Transverse colon (tissue), 3 donors: ENCODE results near the gene RNF126.

Experiments
- POLR2A ChIP-seq: fragments of 450-650 bp; IDR thresholded peaks from one replicate; pipeline ENCODE4 v1.6.1; 2016; ENCODE audit warnings: antibody characterized with exemption, mild to moderate bottlenecking, moderate library complexity
- TF ChIP-seq, protein P1 (sequence below), 5 experiments: fragments of 200-600 bp in 3 of 5; fragments of 450-650 bp in 2 of 5; sonication (generic) in 3 of 5; IDR thresholded peaks; 1 replicate in 2 of 5; 2 replicates in 3 of 5; pipeline ENCODE4 v1.5.1; 2016 to 2017; ENCODE audit warnings: antibody characterized with exemption in 5 of 5, inconsistent platforms in 3 of 5, mild to moderate bottlenecking in 2 of 5, moderate library complexity in 1 of 5

DNA sequence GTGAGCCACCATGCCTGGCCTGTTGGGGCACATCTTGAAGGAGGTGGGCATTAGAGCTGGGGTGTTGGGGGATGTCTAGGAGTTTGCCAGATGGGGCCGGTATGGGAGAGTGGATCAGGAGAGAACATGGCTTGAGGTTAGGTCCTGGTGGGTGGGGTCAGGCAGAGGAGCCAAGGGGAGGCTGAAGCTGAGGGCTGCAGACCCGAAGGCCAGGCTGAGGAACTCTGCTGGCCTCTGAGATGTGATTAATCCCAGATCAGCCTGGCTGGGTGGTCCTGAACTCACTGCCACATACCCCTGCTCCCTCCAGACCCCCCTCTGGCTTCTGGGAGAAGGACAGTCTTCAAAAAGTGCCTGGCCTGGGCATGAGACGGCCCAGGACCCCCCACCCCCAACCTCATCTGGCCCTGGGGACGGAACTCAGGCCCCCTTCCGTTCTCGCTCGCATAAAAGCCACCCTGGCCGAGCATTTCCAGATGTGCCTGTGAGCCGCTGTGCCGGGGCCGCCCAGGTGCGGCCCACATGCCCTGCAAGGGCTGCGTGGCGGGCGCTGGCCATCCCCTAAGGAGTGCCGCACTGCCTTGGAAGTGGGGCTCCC is 15.9 kb upstream of the RNF126 start:
- TF ChIP-seq POLR2A, result no peak
- TF ChIP-seq, protein P1, sequence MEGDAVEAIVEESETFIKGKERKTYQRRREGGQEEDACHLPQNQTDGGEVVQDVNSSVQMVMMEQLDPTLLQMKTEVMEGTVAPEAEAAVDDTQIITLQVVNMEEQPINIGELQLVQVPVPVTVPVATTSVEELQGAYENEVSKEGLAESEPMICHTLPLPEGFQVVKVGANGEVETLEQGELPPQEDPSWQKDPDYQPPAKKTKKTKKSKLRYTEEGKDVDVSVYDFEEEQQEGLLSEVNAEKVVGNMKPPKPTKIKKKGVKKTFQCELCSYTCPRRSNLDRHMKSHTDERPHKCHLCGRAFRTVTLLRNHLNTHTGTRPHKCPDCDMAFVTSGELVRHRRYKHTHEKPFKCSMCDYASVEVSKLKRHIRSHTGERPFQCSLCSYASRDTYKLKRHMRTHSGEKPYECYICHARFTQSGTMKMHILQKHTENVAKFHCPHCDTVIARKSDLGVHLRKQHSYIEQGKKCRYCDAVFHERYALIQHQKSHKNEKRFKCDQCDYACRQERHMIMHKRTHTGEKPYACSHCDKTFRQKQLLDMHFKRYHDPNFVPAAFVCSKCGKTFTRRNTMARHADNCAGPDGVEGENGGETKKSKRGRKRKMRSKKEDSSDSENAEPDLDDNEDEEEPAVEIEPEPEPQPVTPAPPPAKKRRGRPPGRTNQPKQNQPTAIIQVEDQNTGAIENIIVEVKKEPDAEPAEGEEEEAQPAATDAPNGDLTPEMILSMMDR (IDR thresholded peaks at IDR 0.05), result no peak
